Posterior vena cava (tissue), 2 donors: ENCODE data around the gene RUNX1. TPM values are rescaled to one million over a fixed set of nuclear protein-coding genes. Genes with fewer than 3 reads are reported as not detected.
"Not testable (repeated sequence)": the region's sequence is repeated elsewhere in the genome, so short reads cannot be mapped to it uniquely, and the experiment has no call there.

Experiments
- DNase-seq: peaks from one replicate; pipeline ENCODE4 v3.0.0-alpha.2; 2020; ENCODE audit warnings: low spot score
- intact Hi-C, 2 donors: fragments of 100-400 bp; cut with DNase I; formaldehyde crosslinking; loops; one replicate each; pipeline versions ENCODE4 v1.14.1 to v1.14.2; 2022 to 2023
- total RNA-seq, 2 donors: library from RNA; stranded (reverse); fragmentation: NEBNext Ultra II Directional; extraction: Animal tissue kit (Norgen Biotek cat#: 25700); gene quantifications; one replicate each; pipeline ENCODE4 v1.2.1, GENCODE V29; 2021
- donor health status: DM: yes; HTN: yes; CAD: no.
- donor health status: DM: yes; HTN: yes; CAD: no.

Gene RUNX1
- total RNA-seq, 2 donors from 2014 or later = 39.6 to 59.3 TPM

- DNase-seq = no peak
- intact Hi-C loops = loop anchor here in 1 of 2 donors (1.0 kb wide), 1 partner anchor 25 kb away; no protein-coding TSS in a partner anchor
Observed at GRCh38 chr21:34965200-34966174, 83.6 kb downstream of the RUNX1 start.

GRCh38 chr21:34962586-34963222 lies 86.4 kb downstream of the RUNX1 start:
- DNase-seq = no peak
- intact Hi-C loops = no loop called here

GRCh38 chr21:34962136-34962535 lies 87.0 kb downstream of the RUNX1 start:
- DNase-seq = no peak
- intact Hi-C loops = no loop called here

- no peak for DNase-seq
- intact Hi-C loops = no loop called here
Observed at GRCh38 chr21:34960687-34961086, 88.4 kb downstream of the RUNX1 start.

GRCh38 chr21:34959607-34960006 lies 89.5 kb downstream of the RUNX1 start:
- intact Hi-C loops = no loop called here
- no peak for DNase-seq

- no peak for DNase-seq
- intact Hi-C loops = no loop called here
Observed at GRCh38 chr21:34958040-34958439, 91.1 kb downstream of the RUNX1 start.

- intact Hi-C loops = no loop called here
- no peak for DNase-seq
Observed at GRCh38 chr21:34956416-34957316, 92.4 kb downstream of the RUNX1 start.

GRCh38 chr21:34953950-34954349 lies 95.2 kb downstream of the RUNX1 start:
- intact Hi-C loops = no loop called here
- no peak for DNase-seq

GRCh38 chr21:34952701-34953100 lies 96.4 kb downstream of the RUNX1 start:
- intact Hi-C loops = no loop called here
- no peak for DNase-seq

GRCh38 chr21:34951868-34952267 lies 97.2 kb downstream of the RUNX1 start:
- intact Hi-C loops, DNase-seq: not testable (repeated sequence)

- intact Hi-C loops = no loop called here
- DNase-seq = no peak
Observed at GRCh38 chr21:34950980-34951379, 98.1 kb downstream of the RUNX1 start.

- intact Hi-C loops = no loop called here
- DNase-seq = no peak
Observed at GRCh38 chr21:34949499-34949898, 99.6 kb downstream of the RUNX1 start.

GRCh38 chr21:34949030-34949429 lies 100.1 kb downstream of the RUNX1 start:
- no peak for DNase-seq
- intact Hi-C loops = no loop called here

GRCh38 chr21:34948157-34948556 lies 100.9 kb downstream of the RUNX1 start:
- no peak for DNase-seq
- intact Hi-C loops = no loop called here

GRCh38 chr21:34946916-34947534 lies 102.1 kb downstream of the RUNX1 start:
- DNase-seq = no peak
- intact Hi-C loops = no loop called here

- no peak for DNase-seq
- intact Hi-C loops = no loop called here
Observed at GRCh38 chr21:34946385-34946840, 102.7 kb downstream of the RUNX1 start.

GRCh38 chr21:34945288-34945687 lies 103.8 kb downstream of the RUNX1 start:
- intact Hi-C loops = no loop called here
- no peak for DNase-seq

- intact Hi-C loops = no loop called here
- no peak for DNase-seq
Observed at GRCh38 chr21:34944015-34944755, 104.9 kb downstream of the RUNX1 start.
